GM19351 (cell line): ENCODE data around the gene PLCE1.

ENCODE experiments used
- ATAC-seq: cut with Tn5 transposase; IDR thresholded peaks from one replicate; pipeline ENCODE4 v1.9.1; 2021; ENCODE audit warnings: mild to moderate bottlenecking, moderate library complexity; ENCODE audit not compliant: unreplicated experiment

PLCE1 gene

DNA sequence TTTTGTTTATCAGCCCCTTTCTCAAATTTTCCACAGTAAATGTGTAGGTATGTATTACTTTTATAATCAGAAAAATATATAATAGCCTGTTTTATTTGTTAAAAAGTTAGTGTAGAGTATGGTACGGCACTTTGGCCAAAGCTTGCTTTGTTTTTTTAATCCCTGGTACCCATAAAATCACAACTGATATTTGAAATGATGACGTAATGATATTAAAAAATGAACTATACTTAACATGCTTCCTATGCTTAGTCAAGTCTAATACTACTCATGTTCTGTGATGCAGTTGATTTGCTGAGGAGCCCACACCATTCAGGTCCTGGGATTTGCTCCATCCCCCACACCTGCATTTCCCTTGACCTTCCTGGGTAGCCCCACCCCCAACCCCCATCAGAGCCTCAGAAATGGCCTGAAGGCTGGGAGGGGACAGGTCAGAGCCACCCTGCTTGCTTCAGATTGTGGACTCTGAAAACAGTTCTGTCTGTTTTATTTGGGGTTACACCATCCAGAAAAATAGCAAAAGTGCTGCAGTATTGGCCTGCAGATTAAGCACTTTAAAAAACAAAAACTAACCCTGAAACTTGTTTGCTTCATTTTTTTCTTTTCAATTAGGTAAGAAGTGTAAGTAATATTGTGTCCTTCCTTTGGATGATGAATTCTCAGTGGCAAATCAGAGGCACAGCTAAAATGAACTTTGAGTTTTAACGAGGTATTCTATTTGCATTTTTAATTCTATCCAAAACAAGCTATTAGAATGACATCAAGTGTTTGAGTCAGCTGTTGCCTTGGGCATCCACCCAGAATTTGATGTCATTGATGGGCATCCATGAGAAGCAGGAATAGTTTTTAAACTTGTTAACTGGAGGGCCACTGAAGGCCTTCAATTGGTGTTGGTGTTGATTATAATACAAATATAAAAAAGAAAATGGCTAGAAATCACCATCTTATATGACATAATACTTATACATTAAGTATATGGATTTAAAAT, 23.3 kb downstream of the PLCE1 start:
- ATAC-seq, result no peak

DNA sequence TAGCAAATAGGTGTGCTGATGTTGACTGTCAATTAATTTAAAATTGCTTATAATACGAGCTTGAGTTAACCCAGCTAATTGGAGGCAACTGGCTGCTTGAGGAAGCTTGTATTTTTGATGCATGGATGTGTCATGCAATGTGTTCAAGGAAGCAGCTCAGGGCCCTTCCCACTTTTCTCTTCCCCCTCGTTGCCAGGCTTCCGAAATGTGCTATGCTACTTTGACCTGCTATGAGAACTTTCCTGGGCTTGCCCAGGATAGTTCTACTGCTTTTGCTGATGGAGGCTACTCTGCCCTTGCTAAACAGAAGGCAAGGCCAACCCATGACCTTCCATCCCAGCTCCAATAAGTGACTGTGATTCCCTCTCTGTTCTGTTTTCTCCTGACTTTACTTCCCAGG, 24.4 kb downstream of the PLCE1 start:
- no peak for ATAC-seq

DNA sequence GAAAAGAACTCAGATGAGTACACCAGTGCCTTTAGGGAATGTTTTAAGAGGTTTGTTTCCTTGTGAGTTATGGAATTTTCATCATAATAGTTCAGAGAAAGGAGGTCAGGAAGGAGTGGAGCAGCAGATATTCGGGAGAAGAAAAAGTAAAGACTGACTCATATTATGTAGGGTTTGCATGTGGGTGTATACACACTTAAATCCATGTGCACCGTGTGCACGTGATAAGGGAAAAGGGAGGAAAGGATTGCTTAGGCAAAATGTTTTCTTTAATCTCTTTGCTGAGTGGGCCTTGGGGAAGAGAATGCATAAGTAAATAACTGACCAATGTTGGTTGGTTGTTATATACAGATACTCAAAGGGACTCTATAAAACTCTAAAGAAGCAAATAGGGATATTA, 30.2 kb downstream of the PLCE1 start:
- no peak for ATAC-seq

DNA sequence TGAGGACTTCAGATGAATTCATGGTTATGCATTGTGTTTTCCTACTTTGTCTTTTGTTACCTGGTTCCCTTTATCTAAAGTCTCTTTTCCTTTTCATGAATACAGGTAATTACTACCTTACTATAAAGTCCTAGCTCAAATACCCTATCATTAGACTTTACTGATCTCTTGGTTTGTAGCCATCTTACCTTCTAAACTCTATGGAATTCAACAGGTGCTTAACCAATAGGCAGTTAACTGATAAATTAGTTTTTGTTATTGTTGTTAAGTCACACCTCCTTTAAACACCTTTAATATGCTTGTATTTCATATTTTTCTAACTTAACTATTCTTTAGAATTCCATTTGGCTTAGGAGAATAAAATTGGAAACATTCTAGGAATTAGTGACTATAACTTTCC, 30.7 kb downstream of the PLCE1 start:
- ATAC-seq, result no peak

DNA sequence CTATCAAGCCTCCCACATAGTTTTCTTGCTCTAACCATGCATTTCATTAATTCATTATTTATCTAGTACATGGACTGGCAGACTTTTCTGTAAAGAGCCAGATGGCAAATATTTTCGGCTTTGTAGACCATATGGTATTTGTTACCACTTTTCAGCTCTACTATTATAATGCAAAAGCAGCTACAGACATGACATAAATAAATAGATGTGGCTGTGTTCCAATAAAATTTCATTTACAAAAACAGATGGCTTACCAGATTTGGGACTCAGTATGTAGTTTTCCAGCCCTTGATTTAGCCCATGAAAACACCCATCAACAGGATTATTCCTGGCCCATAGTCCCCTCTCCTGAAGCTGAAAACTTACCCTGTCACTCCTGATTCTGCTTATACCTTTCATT, 32.1 kb downstream of the PLCE1 start:
- no peak for ATAC-seq

DNA sequence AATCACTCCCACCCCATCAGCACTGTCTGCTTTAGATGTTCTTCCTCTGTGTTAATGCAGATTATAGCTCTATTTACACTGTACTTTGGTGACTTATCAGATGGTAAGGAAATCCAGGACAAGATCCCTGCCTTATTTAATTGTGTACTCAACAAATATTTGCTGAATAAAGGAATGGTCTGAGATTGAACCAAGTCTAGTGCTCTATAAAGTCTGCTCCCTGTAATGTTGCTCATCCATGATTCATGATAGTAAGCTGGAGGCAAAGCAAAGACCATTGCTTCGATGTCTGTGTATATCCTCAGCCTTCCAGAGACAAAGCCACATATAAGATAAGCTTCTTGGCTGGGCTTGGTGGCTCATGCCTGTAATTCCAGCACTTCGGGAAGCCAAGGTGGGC, 33.5 kb downstream of the PLCE1 start:
- ATAC-seq, result no peak

DNA sequence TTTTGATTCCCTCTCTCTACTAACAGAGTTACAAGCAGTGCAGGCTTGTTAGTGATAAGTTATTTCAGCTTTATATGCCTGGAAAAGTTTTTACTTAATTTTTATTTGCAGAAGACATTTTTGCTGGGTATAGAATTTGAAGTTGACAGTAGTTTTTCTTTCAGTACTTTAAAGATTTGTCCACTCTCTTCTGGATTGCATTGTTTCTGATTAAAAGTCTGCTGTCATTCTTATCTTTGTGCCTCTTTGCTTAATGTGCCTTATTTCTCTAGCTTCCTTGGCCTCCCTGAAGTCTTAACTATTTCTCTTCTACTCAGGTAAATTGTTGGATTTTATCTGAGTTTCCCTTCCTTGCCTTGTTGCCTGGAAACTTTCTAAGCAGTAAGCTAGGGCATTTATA, 36.2 kb downstream of the PLCE1 start:
- ATAC-seq, result no peak

DNA sequence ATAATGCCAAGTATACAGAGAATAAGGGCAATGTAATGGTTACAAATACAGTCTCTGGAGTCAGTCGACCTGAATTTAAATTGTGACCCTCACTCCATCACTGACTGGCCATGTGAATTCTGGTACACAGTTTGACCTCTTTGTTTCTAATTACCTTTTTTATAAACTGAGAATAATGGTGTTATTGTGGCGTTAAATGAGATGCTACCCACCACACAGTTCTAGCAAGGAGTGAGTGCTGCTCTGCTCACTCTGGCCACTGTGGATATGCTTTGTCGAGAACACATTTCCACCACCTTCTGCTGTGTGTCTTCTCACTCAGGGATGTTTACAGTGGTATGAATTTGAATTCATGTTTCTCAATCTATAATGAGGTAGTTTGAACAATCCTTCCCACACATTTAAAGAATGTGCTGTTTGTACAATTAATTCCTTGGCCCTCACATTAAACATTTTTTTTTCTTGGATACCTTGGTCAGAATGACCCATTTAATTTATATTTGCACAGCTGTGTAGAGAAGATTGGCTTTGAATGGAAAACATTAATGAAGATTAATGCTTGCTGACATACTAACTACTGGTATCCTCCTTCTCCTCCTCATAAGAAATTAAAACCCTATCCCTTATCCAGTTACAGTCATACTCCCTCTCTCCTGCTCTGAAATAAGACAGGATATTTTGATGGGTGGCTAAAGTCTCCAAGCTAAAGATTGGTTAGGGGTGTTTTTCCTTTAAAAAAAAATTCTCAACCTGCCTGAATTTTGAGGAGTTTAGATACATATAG, 42.4 kb downstream of the PLCE1 start:
- no peak for ATAC-seq

DNA sequence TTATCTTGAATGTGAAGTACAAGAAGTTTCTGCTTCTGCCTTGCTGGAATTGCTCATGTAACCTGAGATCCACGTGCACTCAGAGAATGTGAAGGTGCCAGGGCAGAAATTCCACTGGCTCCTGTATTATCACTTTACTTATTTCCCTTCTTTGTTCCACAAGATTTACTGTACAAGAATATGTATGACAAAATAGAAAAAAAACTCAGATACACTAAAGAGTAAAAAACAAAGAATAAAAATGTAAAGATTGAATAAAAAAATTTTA, 43.0 kb downstream of the PLCE1 start:
- ATAC-seq, result no peak

DNA sequence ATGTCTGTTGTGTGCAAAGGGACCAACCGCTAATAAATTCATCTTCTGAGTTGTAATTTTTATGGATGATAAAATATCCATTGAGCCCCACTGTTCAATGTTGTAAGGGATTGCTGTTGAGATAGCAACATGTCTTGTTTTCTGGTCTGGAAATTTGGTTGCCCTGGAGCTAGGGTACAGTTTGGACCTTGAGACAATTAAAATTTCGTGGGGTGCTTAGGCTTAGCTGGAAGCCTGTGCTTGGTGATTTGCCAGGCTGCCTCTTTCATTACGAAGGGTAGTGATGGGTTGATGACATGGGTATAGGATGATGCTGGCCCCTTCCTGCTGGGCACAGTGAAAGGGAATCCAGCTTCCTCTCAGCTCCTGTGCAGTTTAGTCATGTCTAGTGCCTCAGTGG, 43.6 kb downstream of the PLCE1 start:
- no peak for ATAC-seq

DNA sequence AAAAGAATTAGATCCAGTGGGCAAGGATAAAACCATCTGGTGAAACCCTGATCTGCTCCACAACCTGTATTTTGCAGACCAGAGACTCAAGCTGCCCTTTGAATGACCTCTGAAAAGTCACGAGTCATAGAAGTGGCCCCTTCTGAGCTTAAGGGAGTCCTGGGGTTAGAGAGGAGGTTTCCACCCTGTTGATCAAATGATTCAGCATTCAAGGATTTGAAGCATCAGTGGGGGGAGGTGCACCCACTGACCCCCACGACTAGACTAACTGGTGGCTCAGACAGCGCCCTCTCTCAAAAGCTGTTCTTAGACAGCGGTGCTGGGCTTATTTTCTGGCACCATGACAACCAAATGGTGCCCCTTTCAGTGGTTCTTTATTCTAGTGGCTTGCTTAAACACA, 44.3 kb downstream of the PLCE1 start:
- ATAC-seq, result no peak

DNA sequence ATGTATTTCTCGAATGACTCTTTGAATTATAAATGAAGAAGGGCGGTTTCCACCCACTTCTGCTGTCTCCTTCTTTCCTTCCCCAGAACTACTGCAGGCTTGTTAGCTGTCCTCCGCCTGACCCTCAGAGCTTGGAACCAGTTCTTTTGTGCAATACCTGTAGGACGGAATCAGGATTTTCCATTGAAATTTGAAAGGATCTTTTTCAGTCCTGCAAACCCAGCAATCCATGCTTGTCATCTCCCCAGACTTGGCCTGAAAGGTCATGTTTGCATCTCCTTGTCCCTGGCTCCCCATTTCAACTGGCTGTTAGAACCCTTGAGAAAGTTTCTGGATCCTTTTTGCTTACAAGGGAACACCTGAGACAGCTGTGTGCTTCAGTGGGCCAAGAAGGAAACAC, 47.5 kb downstream of the PLCE1 start:
- ATAC-seq, result no peak

DNA sequence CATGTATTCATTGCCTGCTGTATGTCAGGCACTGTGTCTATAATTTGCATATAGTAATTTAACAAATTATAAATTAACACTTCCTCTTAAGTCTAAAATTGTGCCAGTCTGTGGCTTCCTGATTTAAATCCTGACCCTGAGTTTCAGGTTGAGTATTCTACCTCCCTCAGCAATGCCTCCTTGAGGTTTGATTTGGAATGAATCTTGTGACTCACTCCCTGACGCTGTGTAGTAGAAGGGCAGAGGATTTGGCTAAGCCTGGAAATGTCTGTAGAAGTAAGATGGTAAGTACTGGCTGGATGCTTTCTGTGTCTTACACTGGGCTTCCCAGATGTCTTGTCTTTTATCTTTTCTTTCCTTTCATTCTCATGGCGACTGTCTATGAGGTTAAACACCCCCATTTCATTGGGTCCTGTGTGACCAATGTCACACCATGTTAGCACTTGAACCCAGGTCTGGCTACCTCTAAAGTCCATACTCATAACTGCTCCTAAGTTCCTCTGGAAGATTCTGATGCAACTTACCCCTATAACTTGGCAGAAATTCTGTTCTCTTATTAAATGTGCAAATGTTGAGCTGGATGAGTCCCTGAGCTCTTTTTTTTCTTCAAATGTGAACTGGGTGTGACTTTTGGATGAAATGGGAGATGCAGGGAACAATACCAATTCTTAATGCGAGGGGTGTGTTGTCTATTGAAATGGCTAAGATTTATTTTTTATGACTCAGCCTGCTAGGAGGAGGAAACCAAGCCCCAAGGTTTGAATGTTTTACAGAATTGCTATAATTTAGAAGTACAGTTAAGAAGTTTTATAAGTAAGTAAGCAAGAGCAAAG, 48.5 kb downstream of the PLCE1 start:
- no peak for ATAC-seq

DNA sequence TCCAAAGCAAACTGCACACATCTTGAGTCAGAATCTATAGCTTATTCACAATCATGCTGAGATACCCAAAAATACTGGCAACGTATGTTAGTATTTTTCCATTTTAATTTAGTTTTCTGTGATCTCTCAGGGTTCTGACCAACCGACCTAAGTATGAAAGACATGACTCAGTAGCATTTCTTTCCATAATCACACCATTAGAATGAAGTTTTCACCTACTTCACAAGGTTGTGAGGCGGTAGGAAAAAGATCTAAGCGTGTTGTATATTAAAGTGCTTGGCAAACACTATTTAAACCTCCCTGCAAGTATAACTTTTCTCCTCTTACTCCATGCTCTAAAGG, 49.1 kb downstream of the PLCE1 start:
- no peak for ATAC-seq
